ENCODE data around the gene MTIF2. TPM values are rescaled to one million over a fixed set of nuclear protein-coding genes. Genes with fewer than 3 reads are reported as not detected.

The MTIF2 gene
- total RNA-seq (2014; rRNA removed; shearing (Covaris generic)) (22.3 and 23.3 TPM in 2 replicates), polyA plus RNA-seq (2016; fragmentation: Nextera tagmentation; extraction: Ambion mirVana) (17.2 and 19.1 TPM in 2 replicates)

- no peaks in the 10 kb centered on the region for H3F3A ChIP-seq (ENCODE audit: insufficient read depth)
- peak within 1 kb of the TSS; percentile 90 for H3K4me2 ChIP-seq (ENCODE audit: unreplicated experiment)
- TF ChIP-seq EZH2 (IDR thresholded peaks at IDR 0.05; ENCODE audit: insufficient read depth, poor library complexity, severe bottlenecking) = no peak
- no peak for TF ChIP-seq EZH2phosphoT487 (IDR thresholded peaks at IDR 0.05; ENCODE audit: insufficient read depth, low read depth)
- in situ Hi-C loops (cut with MboI) = no loop called here
- no peaks in the 10 kb centered on the region for H3K27me3 ChIP-seq (replicated peaks; ENCODE audit: insufficient read depth)
- WGBS, 2 experiments (ENCODE audit: low coverage in 1 of 2, low lambda C conversion rate in 2 of 2, missing lambda C conversion rate in 2 of 2) = 1% methylated on average over 43 of the region's 43 CpGs
- H4K20me1 ChIP-seq (ENCODE audit: insufficient read depth) = no peaks in the 10 kb centered on the region
- no peaks in the 10 kb centered on the region for H3K9me3 ChIP-seq (ENCODE audit: low read depth)
- peaks cover 5% of the 10 kb centered on the region for H3K36me3 ChIP-seq (ENCODE audit: low read depth)
- no peaks in the 10 kb centered on the region; the same call in none of the 2 replicates for H3K4me1 ChIP-seq (ENCODE audit: insufficient read depth)
- H3K27ac ChIP-seq = peak within 1 kb of the TSS; percentile 69
- peak; percentile 99 for DNase-seq
- peak within 1 kb of the TSS; percentile 92 for H3K9ac ChIP-seq
- H2AFZ ChIP-seq = peak within 1 kb of the TSS; percentile 99
- peak within 1 kb of the TSS; percentile 94 for H3K4me3 ChIP-seq
- peaks cover 19% of the 10 kb centered on the region; the same call in 1 of the 2 replicates for H3K79me2 ChIP-seq (ENCODE audit: insufficient read depth)
- H3K9me2 ChIP-seq (ENCODE audit: insufficient read depth) = no peaks in the 10 kb centered on the region
These were observed at the start of gene MTIF2 for GRCh38 chr2:55268907-55269644. Gene MTIF2 (minus strand): TSS chr2:55269231. CDS start chr2:55263858, 5,373 bp downstream.

- Histone ChIP-seq H4K20me1 (ENCODE audit: insufficient read depth) (no peaks in the 10 kb centered on the region), H3K4me1 (ENCODE audit: insufficient read depth) (peaks cover 12% of the 10 kb centered on the region), H3K9me3 (ENCODE audit: low read depth) (no peaks in the 10 kb centered on the region), H3K27ac (no peak overlapping the region), H3K4me3 (no peak overlapping the region), H2AFZ (no peak overlapping the region), H3K36me3 (ENCODE audit: low read depth) (peaks cover 26% of the 10 kb centered on the region), H3K9ac (no peak overlapping the region), H3K27me3 (replicated peaks; ENCODE audit: insufficient read depth) (no peaks in the 10 kb centered on the region), H3K9me2 (ENCODE audit: insufficient read depth) (no peaks in the 10 kb centered on the region), H3K79me2 (ENCODE audit: insufficient read depth) (no peaks in the 10 kb centered on the region), H3K4me2 (ENCODE audit: unreplicated experiment) (no peak overlapping the region), H3F3A (ENCODE audit: insufficient read depth) (peaks cover 28% of the 10 kb centered on the region)
- in situ Hi-C loops (cut with MboI) = no loop called here
- no peak for DNase-seq
- no peak for TF ChIP-seq EZH2phosphoT487 (IDR thresholded peaks at IDR 0.05; ENCODE audit: insufficient read depth, low read depth)
- 67 to 68% methylated on average over 1 of the region's 1 CpG for WGBS, 2 experiments (ENCODE audit: low coverage in 1 of 2, low lambda C conversion rate in 2 of 2, missing lambda C conversion rate in 2 of 2)
These were observed 46.0 kb upstream of the MTIF2 start for GRCh38 chr2:55314985-55315384.

GRCh38 chr2:55311444-55311870 is 42.4 kb upstream of the MTIF2 start:
- Histone ChIP-seq H3F3A (ENCODE audit: insufficient read depth) (peaks cover 28% of the 10 kb centered on the region), H3K4me3 (no peak overlapping the region), H2AFZ (no peak overlapping the region), H3K4me1 (ENCODE audit: insufficient read depth) (peaks cover 20% of the 10 kb centered on the region), H3K36me3 (ENCODE audit: low read depth) (peaks cover 27% of the 10 kb centered on the region; the same call in 1 of the 2 replicates), H3K9me3 (ENCODE audit: low read depth) (no peaks in the 10 kb centered on the region), H3K27ac (peak overlapping the region; percentile 15), H3K4me2 (ENCODE audit: unreplicated experiment) (no peak overlapping the region), H3K9me2 (ENCODE audit: insufficient read depth) (no peaks in the 10 kb centered on the region), H3K27me3 (replicated peaks; ENCODE audit: insufficient read depth) (no peaks in the 10 kb centered on the region), H3K79me2 (ENCODE audit: insufficient read depth) (no peaks in the 10 kb centered on the region), H3K9ac (no peak overlapping the region), H4K20me1 (ENCODE audit: insufficient read depth) (no peaks in the 10 kb centered on the region)
- TF ChIP-seq EZH2 (IDR thresholded peaks at IDR 0.05; ENCODE audit: insufficient read depth, poor library complexity, severe bottlenecking) = no peak
- TF ChIP-seq EZH2phosphoT487 (IDR thresholded peaks at IDR 0.05; ENCODE audit: insufficient read depth, low read depth) = no peak
- DNase-seq = peak; percentile 84
- WGBS, 2 experiments (ENCODE audit: low coverage in 1 of 2, low lambda C conversion rate in 2 of 2, missing lambda C conversion rate in 2 of 2) = 20% methylated on average over 1 of the region's 1 CpG
- in situ Hi-C loops (cut with MboI) = no loop called here

GRCh38 chr2:55309446-55309845 is 40.4 kb upstream of the MTIF2 start:
- H3K9me2 ChIP-seq (ENCODE audit: insufficient read depth) = no peaks in the 10 kb centered on the region
- in situ Hi-C loops (cut with MboI) = no loop called here
- H3K9me3 ChIP-seq (ENCODE audit: low read depth) = no peaks in the 10 kb centered on the region
- DNase-seq = peak; percentile 84
- H3K27me3 ChIP-seq (replicated peaks; ENCODE audit: insufficient read depth) = no peaks in the 10 kb centered on the region
- peaks cover 20% of the 10 kb centered on the region for H3K4me1 ChIP-seq (ENCODE audit: insufficient read depth)
- H3K36me3 ChIP-seq (ENCODE audit: low read depth) = peaks cover 22% of the 10 kb centered on the region; the same call in 1 of the 2 replicates
- TF ChIP-seq EZH2 (IDR thresholded peaks at IDR 0.05; ENCODE audit: insufficient read depth, poor library complexity, severe bottlenecking) (no peak), EZH2phosphoT487 (IDR thresholded peaks at IDR 0.05; ENCODE audit: insufficient read depth, low read depth) (no peak)
- H2AFZ ChIP-seq = no peak overlapping the region
- H3F3A ChIP-seq (ENCODE audit: insufficient read depth) = peaks cover 28% of the 10 kb centered on the region
- 51 to 53% methylated on average over 2 of the region's 2 CpGs for WGBS, 2 experiments (ENCODE audit: low coverage in 1 of 2, low lambda C conversion rate in 2 of 2, missing lambda C conversion rate in 2 of 2)
- H4K20me1 ChIP-seq (ENCODE audit: insufficient read depth) = no peaks in the 10 kb centered on the region
- no peak overlapping the region for H3K27ac ChIP-seq
- H3K79me2 ChIP-seq (ENCODE audit: insufficient read depth) = no peaks in the 10 kb centered on the region
- peak overlapping the region; percentile 6 for H3K4me2 ChIP-seq (ENCODE audit: unreplicated experiment)
- H3K9ac ChIP-seq = no peak overlapping the region
- no peak overlapping the region for H3K4me3 ChIP-seq
